DOHH2 (cell line): ENCODE measurements around the gene LGR5.

Source experiments
- H3F3A ChIP-seq: fragments of 200-600 bp; sonication (generic), shearing (Covaris generic); 2 replicates; pipeline ENCODE4 v1.6.0; 2016; ENCODE audit warnings: antibody characterized with exemption, mild to moderate bottlenecking; ENCODE audit not compliant: control insufficient read depth, insufficient read depth
- H3K27ac ChIP-seq: fragments of 200-600 bp; sonication (generic); 2 replicates; pipeline ENCODE4 v1.5.1; 2014; ENCODE audit warnings: low read depth, mild to moderate bottlenecking, low read length, moderate library complexity
- H3K27me3 ChIP-seq: fragments of 200-600 bp; sonication (generic); 2 replicates; pipeline ENCODE4 v1.6.1; 2014; ENCODE audit warnings: mild to moderate bottlenecking, low read length, mixed read lengths; ENCODE audit not compliant: control insufficient read depth
- H3K36me3 ChIP-seq: fragments of 200-600 bp; sonication (generic); 2 replicates; pipeline ENCODE4 v1.6.1; 2014; ENCODE audit warnings: mild to moderate bottlenecking, low read length, moderate library complexity, mixed read lengths; ENCODE audit not compliant: control insufficient read depth
- H3K4me1 ChIP-seq: fragments of 200-600 bp; sonication (generic); 2 replicates; pipeline ENCODE4 v1.6.1; 2014; ENCODE audit warnings: mild to moderate bottlenecking, low read length, mixed read lengths; ENCODE audit not compliant: control insufficient read depth
- H3K4me2 ChIP-seq: fragments of 200-600 bp; sonication (generic); 2 replicates; pipeline ENCODE4 v1.6.0; 2014; ENCODE audit warnings: mild to moderate bottlenecking, low read length, moderate library complexity
- H3K4me3 ChIP-seq: fragments of 200-600 bp; sonication (generic); 2 replicates; pipeline ENCODE4 v1.5.1; 2014; ENCODE audit warnings: mild to moderate bottlenecking, low read length, mixed read lengths
- H3K79me2 ChIP-seq: fragments of 200-600 bp; sonication (generic); 2 replicates; pipeline ENCODE4 v1.6.1; 2014; ENCODE audit warnings: mild to moderate bottlenecking, low read length, mixed read lengths; ENCODE audit not compliant: control insufficient read depth
- H3K9me2 ChIP-seq: fragments of 200-600 bp; sonication (generic); replicated peaks from 2 replicates; pipeline ENCODE4 v1.6.1; 2014; ENCODE audit warnings: mild to moderate bottlenecking, low read length, mixed read lengths; ENCODE audit not compliant: control insufficient read depth
- H3K9me3 ChIP-seq: fragments of 200-600 bp; sonication (generic); 2 replicates; pipeline ENCODE4 v1.6.1; 2014; ENCODE audit warnings: antibody characterized with exemption, low read length, mixed read lengths; ENCODE audit not compliant: control insufficient read depth, insufficient read depth
- H4K20me1 ChIP-seq: fragments of 200-600 bp; sonication (generic); 2 replicates; pipeline ENCODE4 v1.6.0; 2014; ENCODE audit warnings: low read depth, mild to moderate bottlenecking, antibody characterized with exemption, low read length, moderate library complexity; ENCODE audit not compliant: control insufficient read depth, insufficient read depth
- CTCF ChIP-seq: fragments of 200-600 bp; sonication (generic); IDR thresholded peaks from one replicate; pipeline ENCODE4 v1.5.1; 2014; ENCODE audit warnings: antibody characterized with exemption, mild to moderate bottlenecking, low read depth, low read length; ENCODE audit not compliant: poor library complexity, severe bottlenecking
- EZH2phosphoT487 ChIP-seq: fragments of 200-600 bp; sonication (generic); IDR thresholded peaks from 2 replicates; pipeline ENCODE4 v1.6.1; 2017; ENCODE audit warnings: borderline replicate concordance, mild to moderate bottlenecking, antibody characterized with exemption, low read length, moderate library complexity, mixed read lengths

LGR5 gene

DNA sequence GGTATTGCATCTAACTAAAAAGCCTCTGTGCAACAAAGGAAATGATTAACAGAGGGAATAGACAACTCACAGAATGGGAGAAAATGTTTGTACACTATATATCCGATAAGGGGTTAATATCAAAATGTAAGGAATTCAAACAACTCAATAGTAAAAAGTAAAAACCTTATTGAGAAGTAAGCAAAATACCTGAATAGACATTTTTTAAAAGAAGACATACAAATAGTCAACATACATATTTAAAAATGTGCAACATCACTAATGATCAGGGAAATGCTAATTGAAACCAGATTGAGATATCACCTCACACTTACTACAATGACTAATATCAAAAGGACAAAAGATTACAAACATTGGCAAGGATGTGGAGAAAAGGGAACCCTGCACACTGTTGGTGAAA, 31.9 kb upstream of the LGR5 start:
- H3K9me2 ChIP-seq, result no peaks in the 10 kb centered on the region
- no peaks in the 10 kb centered on the region for H3F3A ChIP-seq
- H3K4me2 ChIP-seq, result no peak overlapping the region
- no peak overlapping the region for H3K4me3 ChIP-seq
- H3K4me1 ChIP-seq, result no peaks in the 10 kb centered on the region
- H3K79me2 ChIP-seq, result no peaks in the 10 kb centered on the region
- no peaks in the 10 kb centered on the region for H3K36me3 ChIP-seq
- no peaks in the 10 kb centered on the region for H3K9me3 ChIP-seq
- H4K20me1 ChIP-seq, result no peaks in the 10 kb centered on the region
- TF ChIP-seq CTCF, result no peak
- TF ChIP-seq EZH2phosphoT487, result no peak
- H3K27ac ChIP-seq, result no peak overlapping the region
- H3K27me3 ChIP-seq, result no peaks in the 10 kb centered on the region

- H4K20me1 ChIP-seq, result no peaks in the 10 kb centered on the region
- no peaks in the 10 kb centered on the region for H3K9me2 ChIP-seq
- H3K9me3 ChIP-seq, result no peaks in the 10 kb centered on the region
- no peaks in the 10 kb centered on the region for H3K4me1 ChIP-seq
- no peaks in the 10 kb centered on the region for H3K27me3 ChIP-seq
- no peaks in the 10 kb centered on the region for H3K36me3 ChIP-seq
- H3K27ac ChIP-seq, result no peak overlapping the region
- H3K79me2 ChIP-seq, result no peaks in the 10 kb centered on the region
- H3K4me3 ChIP-seq, result no peak overlapping the region
- no peak for TF ChIP-seq CTCF
- TF ChIP-seq EZH2phosphoT487, result no peak
- no peak overlapping the region for H3K4me2 ChIP-seq
- no peaks in the 10 kb centered on the region for H3F3A ChIP-seq
These were observed 28.8 kb upstream of the LGR5 start for GRCh38 chr12:71410844-71411243.

- Histone ChIP-seq H3K4me1 (no peaks in the 10 kb centered on the region), H3K4me2 (no peak overlapping the region), H4K20me1 (no peaks in the 10 kb centered on the region), H3K79me2 (no peaks in the 10 kb centered on the region), H3K9me3 (no peaks in the 10 kb centered on the region), H3F3A (no peaks in the 10 kb centered on the region), H3K9me2 (no peaks in the 10 kb centered on the region), H3K27ac (no peak overlapping the region), H3K4me3 (no peak overlapping the region), H3K27me3 (no peaks in the 10 kb centered on the region), H3K36me3 (no peaks in the 10 kb centered on the region)
- TF ChIP-seq CTCF (no peak), EZH2phosphoT487 (no peak)
These were observed 28.0 kb upstream of the LGR5 start for GRCh38 chr12:71411635-71412034.
